Choroid plexus epithelial cell (primary cell): Measurements from ENCODE around the gene MYO9A.
"Not testable (repeated sequence)": the region's sequence is repeated elsewhere in the genome, so short reads cannot be mapped to it uniquely, and the experiment has no call there.

Experiments used
- DNase-seq: peaks from one replicate; pipeline ENCODE4 v3.0.0-alpha.2; 2010; ENCODE audit warnings: low read depth
- H3K4me3 ChIP-seq: 2 replicates; pipeline ENCODE4 v1.5.1; 2011; ENCODE audit warnings: low read depth, mild to moderate bottlenecking, control low read depth, low read length, moderate library complexity
- TF ChIP-seq, protein P1 (sequence below): conservative IDR thresholded peaks from 2 replicates; pipeline ENCODE4 v1.5.1; 2011; ENCODE audit warnings: low read depth, mild to moderate bottlenecking, control low read depth, inconsistent platforms, low read length, moderate library complexity

Gene MYO9A

DNA sequence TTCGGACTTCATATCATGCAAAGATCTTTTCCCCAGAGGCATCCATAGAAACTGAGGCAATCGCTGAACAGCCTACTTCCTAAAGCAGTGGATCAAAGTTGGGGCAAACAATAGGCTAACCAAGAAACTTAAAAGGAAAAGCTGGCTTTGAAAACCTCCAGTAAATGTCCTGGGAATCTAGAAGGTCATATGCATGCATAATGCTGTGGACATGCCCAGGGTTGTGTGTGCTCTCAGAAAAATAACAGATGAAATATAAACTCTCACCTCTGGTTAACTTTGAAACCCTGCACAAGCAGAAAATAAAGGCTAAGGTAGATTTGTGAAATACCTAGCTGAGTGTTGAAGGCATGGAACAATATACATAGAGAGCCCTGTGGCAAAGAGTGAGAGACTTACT is 96.3 kb downstream of the MYO9A start:
- DNase-seq: no peak
- TF ChIP-seq, protein P1, sequence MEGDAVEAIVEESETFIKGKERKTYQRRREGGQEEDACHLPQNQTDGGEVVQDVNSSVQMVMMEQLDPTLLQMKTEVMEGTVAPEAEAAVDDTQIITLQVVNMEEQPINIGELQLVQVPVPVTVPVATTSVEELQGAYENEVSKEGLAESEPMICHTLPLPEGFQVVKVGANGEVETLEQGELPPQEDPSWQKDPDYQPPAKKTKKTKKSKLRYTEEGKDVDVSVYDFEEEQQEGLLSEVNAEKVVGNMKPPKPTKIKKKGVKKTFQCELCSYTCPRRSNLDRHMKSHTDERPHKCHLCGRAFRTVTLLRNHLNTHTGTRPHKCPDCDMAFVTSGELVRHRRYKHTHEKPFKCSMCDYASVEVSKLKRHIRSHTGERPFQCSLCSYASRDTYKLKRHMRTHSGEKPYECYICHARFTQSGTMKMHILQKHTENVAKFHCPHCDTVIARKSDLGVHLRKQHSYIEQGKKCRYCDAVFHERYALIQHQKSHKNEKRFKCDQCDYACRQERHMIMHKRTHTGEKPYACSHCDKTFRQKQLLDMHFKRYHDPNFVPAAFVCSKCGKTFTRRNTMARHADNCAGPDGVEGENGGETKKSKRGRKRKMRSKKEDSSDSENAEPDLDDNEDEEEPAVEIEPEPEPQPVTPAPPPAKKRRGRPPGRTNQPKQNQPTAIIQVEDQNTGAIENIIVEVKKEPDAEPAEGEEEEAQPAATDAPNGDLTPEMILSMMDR: no peak
- no peak overlapping the region for H3K4me3 ChIP-seq

DNA sequence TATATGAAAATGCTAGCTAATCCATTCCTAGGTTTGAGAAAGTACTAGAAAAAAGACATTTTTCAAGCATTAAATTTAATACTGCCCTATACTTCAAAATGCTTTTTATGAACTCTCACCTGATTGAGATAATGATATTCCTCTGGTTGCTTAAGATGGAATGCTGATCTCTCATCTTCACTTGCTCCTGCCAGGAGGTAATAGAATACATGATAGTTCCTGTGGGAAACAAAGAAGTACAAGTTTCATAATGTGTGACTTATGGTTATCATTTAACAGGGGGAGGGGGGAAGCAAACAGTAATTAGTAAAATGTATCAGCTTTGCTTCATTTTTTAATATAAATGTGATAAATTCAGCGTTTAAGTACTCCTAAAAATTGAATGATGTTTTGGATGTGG is 97.2 kb downstream of the MYO9A start:
- TF ChIP-seq, protein P1: no peak
- no peak for DNase-seq
- H3K4me3 ChIP-seq: no peak overlapping the region

DNA sequence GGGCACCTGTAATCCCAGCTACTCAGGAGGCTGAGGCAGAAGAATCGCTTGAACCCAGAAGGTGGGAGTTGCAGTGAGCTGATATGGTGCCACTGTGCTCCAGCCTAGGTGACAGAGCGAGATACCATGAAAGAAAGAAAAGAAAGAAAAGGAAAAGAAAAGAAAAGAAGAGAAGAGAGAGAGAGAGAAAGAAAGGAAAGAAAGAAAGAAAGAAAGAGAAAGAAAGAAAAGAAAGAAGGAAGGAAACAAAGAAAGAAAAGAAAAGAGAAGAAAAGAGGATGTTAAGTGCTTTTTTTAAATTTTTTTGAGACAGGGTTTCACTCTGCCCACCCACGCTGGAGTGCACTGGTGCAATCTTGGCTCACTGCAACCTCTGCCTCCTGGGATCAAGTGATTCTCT is 103.4 kb downstream of the MYO9A start:
- DNase-seq, H3K4me3 ChIP-seq: not testable (repeated sequence)

DNA sequence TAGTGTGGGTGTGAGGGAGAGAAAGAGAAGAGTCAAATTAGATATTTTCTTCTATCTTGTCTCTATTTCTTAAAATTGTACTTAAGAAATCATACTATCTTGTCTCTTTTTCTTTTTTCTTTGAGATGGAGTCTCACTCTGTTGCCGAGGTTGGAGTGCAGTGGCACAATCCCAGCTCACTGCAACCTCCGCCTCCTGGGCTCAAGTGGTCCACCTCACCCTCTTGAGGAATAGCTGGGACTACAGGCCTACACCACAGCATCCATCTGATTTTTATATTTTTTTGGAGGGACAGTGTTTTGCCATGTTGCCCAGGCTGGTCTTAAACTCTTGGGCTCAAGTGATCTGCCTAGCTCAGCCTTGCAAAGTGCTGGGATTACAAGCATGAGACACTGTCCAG is 104.2 kb downstream of the MYO9A start:
- H3K4me3 ChIP-seq: no peak overlapping the region
- TF ChIP-seq, protein P1: no peak
- DNase-seq: no peak

DNA sequence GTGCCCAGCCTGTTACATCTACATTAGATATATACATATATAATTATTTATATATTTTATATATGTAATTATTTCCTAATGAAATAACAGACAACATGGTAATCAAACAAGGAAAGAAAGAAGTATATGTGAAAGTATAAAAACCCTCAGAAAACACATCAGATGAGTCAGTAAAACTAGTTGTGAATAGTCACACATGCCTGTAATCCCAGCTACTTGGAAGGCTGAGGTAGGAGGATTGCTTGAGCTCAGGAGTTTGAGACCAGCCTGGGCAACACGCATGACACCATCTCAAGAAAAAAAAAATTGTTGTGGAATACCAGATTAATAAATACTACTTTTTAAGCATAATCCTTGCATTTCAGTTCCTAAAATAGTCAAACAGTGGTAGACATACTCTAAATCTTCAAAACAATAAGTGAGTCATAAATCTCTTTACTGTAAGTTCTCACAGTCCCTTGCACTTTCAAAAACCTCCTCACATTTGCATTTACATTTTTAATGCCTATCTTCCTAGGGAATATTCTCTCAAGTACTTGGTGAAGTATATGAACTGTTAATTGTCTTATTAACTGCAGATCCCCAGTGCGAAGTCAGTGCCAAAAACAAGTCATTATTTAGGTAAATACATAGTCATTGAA is 106.5 kb downstream of the MYO9A start:
- no peak for DNase-seq
- TF ChIP-seq, protein P1: no peak
- no peak overlapping the region for H3K4me3 ChIP-seq

DNA sequence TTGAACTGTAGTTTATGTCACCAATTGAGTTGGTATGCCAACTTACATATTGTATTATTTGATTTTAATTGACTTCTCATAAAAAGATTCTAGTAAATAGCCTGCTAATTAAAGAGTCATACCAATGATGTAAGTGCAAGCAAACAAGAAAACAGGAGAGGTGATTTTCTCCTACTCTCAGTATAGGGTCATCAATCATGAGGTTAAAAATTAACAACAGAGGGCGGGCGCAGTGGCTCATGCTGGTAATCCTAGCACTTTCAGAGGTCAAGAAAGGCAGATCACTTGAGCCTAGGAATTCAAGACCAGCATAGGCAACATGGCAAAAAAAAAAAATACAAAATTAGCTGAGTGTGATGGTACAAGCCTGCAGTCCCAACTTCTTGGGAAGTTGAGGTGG is 108.7 kb downstream of the MYO9A start:
- TF ChIP-seq, protein P1: no peak
- no peak for DNase-seq
- no peak overlapping the region for H3K4me3 ChIP-seq

DNA sequence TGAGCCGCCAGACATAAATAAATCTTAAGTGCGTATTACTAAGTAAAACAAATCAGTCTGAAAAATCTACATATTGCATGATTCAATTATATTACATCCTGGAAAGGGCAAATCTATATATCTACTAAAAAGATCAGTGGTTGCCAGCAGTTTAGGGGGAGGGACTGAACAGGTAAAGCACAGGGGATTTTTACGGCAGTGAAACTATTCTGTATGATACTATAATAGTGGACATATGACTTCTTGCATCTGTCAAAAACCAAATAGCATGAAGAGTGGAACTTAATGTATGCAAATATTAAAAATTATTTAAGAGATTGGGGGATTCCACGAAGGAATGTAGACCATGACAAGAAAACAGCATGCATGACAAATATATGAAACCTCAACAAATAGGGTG is 111.6 kb downstream of the MYO9A start:
- H3K4me3 ChIP-seq: no peak overlapping the region
- no peak for DNase-seq
- TF ChIP-seq, protein P1: no peak
